HCT116 (cell line): Measurements from ENCODE around the gene KRT39. TPM values are rescaled to one million over a fixed set of nuclear protein-coding genes. Genes with fewer than 3 reads are reported as not detected.
A peak's percentile ranks its signal among the peaks of the same experiment; 100 is the strongest.

Source experiments
- ATAC-seq: fragments of 200-7000 bp; cut with Tn5 transposase; 2 replicates; pipeline ENCODE4 v1.9.1; 2020; ENCODE audit warnings: mild to moderate bottlenecking, moderate library complexity
- BruUV-seq: library from RNA; stranded (reverse); fragments of 400-500 nt; replicated peaks from 2 replicates; lab custom pipeline; 2021; lab: Mats Ljungman, UMichigan
- CTCF ChIA-PET: fragments of 300-600 bp; sonication (Branson Sonifier 250); formaldehyde crosslinking; loops from one replicate; lab custom pipeline; 2021; ENCODE audit warnings: antibody characterized with exemption; lab: Charles Lee
- POLR2A ChIA-PET: fragments of 300-600, 350-600 bp; sonication (Branson Sonifier 250); formaldehyde crosslinking; loops from one replicate; lab custom pipeline; 2021; ENCODE audit warnings: antibody characterized with exemption; lab: Charles Lee
- RAD21 ChIA-PET, 2 experiments: fragments of 300-600 bp; sonication (Branson Sonifier 250); formaldehyde crosslinking; loops; one replicate each; lab custom pipeline; 2023; ENCODE audit warnings: low total read pairs in 2 of 2; ENCODE audit not compliant: uncharacterized antibody in 2 of 2, unreplicated experiment in 2 of 2, low non-redundant PET in 1 of 2; lab: Charles Lee
- DNase-seq: peaks from one replicate; pipeline ENCODE4 v3.0.0-alpha.2; 2010; ENCODE audit warnings: low read depth, low spot score
- H2AFZ ChIP-seq: fragments of 200-600 bp; shearing (Covaris generic), sonication (generic); 2 replicates; pipeline ENCODE4 v1.6.1; 2017; ENCODE audit warnings: low read depth, mixed run types, mixed read lengths, antibody characterized with exemption, low read length; ENCODE audit not compliant: poor library complexity, severe bottlenecking
- H3K27ac ChIP-seq: 2 replicates; pipeline ENCODE4 v1.5.1; 2012; ENCODE audit warnings: low read depth, low read length
- H3K27me3 ChIP-seq: fragments of 200-600 bp; sonication (generic); 2 replicates; pipeline ENCODE4 v1.6.1; 2016; ENCODE audit warnings: mixed run types, low read length, mixed read lengths; ENCODE audit not compliant: insufficient read depth
- H3K36me3 ChIP-seq, 2 experiments: fragments of 200-500 bp in 1 of 2; fragments of 200-600 bp in 1 of 2; sonication (Bioruptor generic) in 1 of 2; sonication (generic) in 1 of 2; 2 replicates each; pipeline versions ENCODE4 v1.5.1 to v1.6.1; 2014 to 2016; ENCODE audit warnings: low read length in 2 of 2, inconsistent platforms in 1 of 2, mixed read lengths in 1 of 2, mixed run types in 1 of 2; ENCODE audit not compliant: insufficient read depth in 2 of 2, control insufficient read depth in 1 of 2
- H3K4me1 ChIP-seq, 2 experiments: fragments of 200-600 bp in 1 of 2; sonication (generic) in 1 of 2; 2 replicates each; pipeline versions ENCODE4 v1.5.1 to v1.6.1; 2012 to 2017; ENCODE audit warnings: low read length in 2 of 2, inconsistent platforms in 1 of 2, mild to moderate bottlenecking in 1 of 2, mixed read lengths in 1 of 2, mixed run types in 1 of 2, moderate library complexity in 1 of 2; ENCODE audit not compliant: insufficient read depth in 2 of 2, control insufficient read depth in 1 of 2
- H3K4me2 ChIP-seq: fragments of 200-600 bp; sonication (generic); 2 replicates; pipeline ENCODE4 v1.6.1; 2017; ENCODE audit warnings: mixed run types, low read length, mixed read lengths
- H3K4me3 ChIP-seq, 2 experiments: fragments of 200-600 bp in 1 of 2; sonication (generic) in 1 of 2; replicated peaks in 1 of 2; 2 replicates each; pipeline ENCODE4 v1.5.1; 2011 to 2016; ENCODE audit warnings: low read length in 2 of 2, control low read depth in 1 of 2, low read depth in 1 of 2, mild to moderate bottlenecking in 1 of 2, mixed read lengths in 1 of 2, mixed run types in 1 of 2
- H3K79me2 ChIP-seq: fragments of 200-600 bp; sonication (generic); 2 replicates; pipeline ENCODE4 v1.6.1; 2017; ENCODE audit warnings: mild to moderate bottlenecking, mixed run types, low read length, moderate library complexity, mixed read lengths; ENCODE audit not compliant: insufficient read depth
- H3K9ac ChIP-seq: fragments of 200-600 bp; sonication (generic); 2 replicates; pipeline ENCODE4 v1.6.1; 2016; ENCODE audit warnings: low read length, mixed read lengths
- H3K9me2 ChIP-seq: fragments of 200-600 bp; sonication (generic), shearing (Covaris generic); 2 replicates; pipeline ENCODE4 v1.6.1; 2017; ENCODE audit warnings: mixed run types, mild to moderate bottlenecking, moderate library complexity; ENCODE audit not compliant: insufficient read depth
- H3K9me3 ChIP-seq, 2 experiments: fragments of 200-500 bp in 1 of 2; fragments of 200-600 bp in 1 of 2; sonication (Bioruptor generic) in 1 of 2; sonication (generic) in 1 of 2; 2 replicates each; pipeline ENCODE4 v1.6.1; 2014 to 2017; ENCODE audit warnings: low read length in 2 of 2, mixed read lengths in 2 of 2, inconsistent platforms in 1 of 2, low read depth in 1 of 2, mild to moderate bottlenecking in 1 of 2, mixed run types in 1 of 2, moderate library complexity in 1 of 2; ENCODE audit not compliant: control insufficient read depth in 1 of 2, insufficient read depth in 1 of 2
- H4K20me1 ChIP-seq: fragments of 200-600 bp; sonication (generic), shearing (Covaris generic); 2 replicates; pipeline ENCODE4 v1.6.1; 2017; ENCODE audit warnings: mixed run types, mild to moderate bottlenecking, moderate library complexity; ENCODE audit not compliant: insufficient read depth
- CEBPB ChIP-seq: IDR thresholded peaks from 2 replicates; pipeline ENCODE4 v1.6.1; 2012; ENCODE audit warnings: low read depth
- EGR1 ChIP-seq: IDR thresholded peaks from 2 replicates; pipeline ENCODE4 v1.6.1; 2012; ENCODE audit warnings: low read depth
- EZH2 ChIP-seq: fragments of 200-600 bp; sonication (generic); IDR thresholded peaks from 2 replicates; pipeline ENCODE4 v1.6.1; 2017; ENCODE audit warnings: antibody characterized with exemption, mixed run types
- JUND ChIP-seq: IDR thresholded peaks from 2 replicates; pipeline ENCODE4 v1.6.1; 2012
- POLR2A ChIP-seq: IDR thresholded peaks from 2 replicates; pipeline ENCODE4 v1.7.0; 2011; ENCODE audit warnings: borderline replicate concordance; ENCODE audit not compliant: insufficient read depth, insufficient read length; ENCODE audit errors: extremely low read depth
- POLR2AphosphoS5 ChIP-seq: IDR thresholded peaks from 2 replicates; pipeline ENCODE4 v1.6.1; 2011; ENCODE audit warnings: mild to moderate bottlenecking, low read depth, low read length, moderate library complexity
- RAD21 ChIP-seq: IDR thresholded peaks from 2 replicates; pipeline ENCODE4 v1.6.1; 2012; ENCODE audit warnings: low read depth, mild to moderate bottlenecking
- SIN3A ChIP-seq: IDR thresholded peaks from 2 replicates; pipeline ENCODE4 v1.6.1; 2012; ENCODE audit warnings: low read depth
- SP1 ChIP-seq: IDR thresholded peaks from 2 replicates; pipeline ENCODE4 v1.6.1; 2012; ENCODE audit warnings: low read depth
- SRF ChIP-seq: IDR thresholded peaks from 2 replicates; pipeline ENCODE4 v1.6.1; 2012; ENCODE audit warnings: low read depth
- ZFX ChIP-seq: fragments of 450-650 bp; IDR thresholded peaks from 2 replicates; pipeline ENCODE4 v1.6.1; 2017
- intact Hi-C: fragments of 100-400 bp; cut with micrococcal nuclease; formaldehyde crosslinking; loops from 2 replicates; pipeline ENCODE4 v1.10.0; 2022
- total RNA-seq: library from RNA; stranded (reverse); gene quantifications from one replicate; pipeline ENCODE4 v1.2.1, GENCODE V29; 2021; ENCODE audit not compliant: unreplicated experiment
- TF ChIP-seq, protein P1 (sequence below): IDR thresholded peaks from 2 replicates; pipeline ENCODE4 v1.6.1; 2012

Gene KRT39
- total RNA-seq, 1 experiment from 2014 or later: not detected

GRCh38 chr17:40910441-40910841 lies 56.3 kb downstream of the KRT39 start:
- H3K9me2 ChIP-seq: no peaks in the 10 kb centered on the region
- intact Hi-C loops: no loop called here
- peak overlapping the region; percentile 55 for H3K9ac ChIP-seq
- CTCF ChIA-PET: interaction anchor here (0.6 to 3.5 kb wide), 6 partner anchors 221 to 639 kb away, joined by 3 to 20 read pairs (median 9); no protein-coding TSS in a partner anchor
- no peak overlapping the region for H2AFZ ChIP-seq
- no TSS peak for BruUV-seq
- H3K4me1 ChIP-seq: peaks cover 57 to 69% of the 10 kb centered on the region in 2 experiments
- POLR2A ChIA-PET: interaction anchor here (1.0 to 1.7 kb wide), 3 partner anchors 412 to 618 kb away, joined by 3 to 7 read pairs (median 3); partner anchors contain the start of gene KRT19
- H3K79me2 ChIP-seq: no peaks in the 10 kb centered on the region
- peak overlapping the region; percentile 77 for H3K27ac ChIP-seq
- TF ChIP-seq SP1 (0 out of 2 replicates have a peak, but pooled peaks have one; percentile 18), JUND (no peak), ZFX (no peak), RAD21 (0 out of 2 replicates have a peak, but pooled peaks have one; percentile 5), SRF (no peak), EGR1 (no peak), EZH2 (no peak), POLR2AphosphoS5 (no peak), POLR2A (no peak), SIN3A (no peak)
- TF ChIP-seq, protein P1, sequence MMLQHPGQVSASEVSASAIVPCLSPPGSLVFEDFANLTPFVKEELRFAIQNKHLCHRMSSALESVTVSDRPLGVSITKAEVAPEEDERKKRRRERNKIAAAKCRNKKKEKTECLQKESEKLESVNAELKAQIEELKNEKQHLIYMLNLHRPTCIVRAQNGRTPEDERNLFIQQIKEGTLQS: no peak
- TF ChIP-seq, all 23 proteins: peak for 2
- DNase-seq (no peak), ATAC-seq (no peak)
- H3K36me3 ChIP-seq: no peaks in the 10 kb centered on the region; a peak in 1 of 4 replicates
- no peaks in the 10 kb centered on the region for H4K20me1 ChIP-seq
- no peaks in the 10 kb centered on the region for H3K27me3 ChIP-seq
- H3K4me2 ChIP-seq: peak overlapping the region; percentile 47; the same call in 1 of the 2 replicates
- H3K4me3 ChIP-seq: no peak overlapping the region
- no peaks in the 10 kb centered on the region for H3K9me3 ChIP-seq
- RAD21 ChIA-PET: interaction anchor here (1.8 to 2.5 kb wide), 2 partner anchors 493 to 753 kb away, joined by 5 to 7 read pairs; no protein-coding TSS in a partner anchor

DNA sequence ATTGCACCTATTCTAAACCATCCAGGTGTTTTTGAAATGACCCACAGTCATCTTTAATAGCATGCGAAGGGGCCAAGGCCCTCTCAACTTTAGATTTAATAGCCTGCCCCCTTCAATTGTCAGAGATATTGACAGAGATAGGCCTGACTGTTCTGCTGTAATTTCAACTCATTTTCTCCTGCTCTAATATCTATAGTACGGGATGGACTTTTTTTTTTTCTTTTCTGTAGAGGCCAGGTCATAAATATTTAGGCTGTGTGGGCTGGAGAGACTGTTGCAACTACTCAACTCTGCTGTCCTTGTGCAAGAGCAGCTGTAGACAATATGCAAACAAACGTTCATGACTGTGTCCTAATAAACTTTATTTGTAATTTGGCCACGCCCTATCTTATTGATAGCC lies 57.0 kb downstream of the KRT39 start:
- peak overlapping the region; percentile 55 for H3K9ac ChIP-seq
- ChIA-PET RAD21 (interaction anchor here (0.7 to 2.5 kb wide), 4 partner anchors 54 to 753 kb away, joined by 3 to 7 read pairs (median 4); no protein-coding TSS in a partner anchor), POLR2A (interaction anchor here (1.0 to 1.7 kb wide), 3 partner anchors 412 to 618 kb away, joined by 3 to 7 read pairs (median 3); partner anchors contain the start of gene KRT19), CTCF (interaction anchor here (0.7 to 3.5 kb wide), 9 partner anchors 12 to 639 kb away, joined by 3 to 20 read pairs (median 6); no protein-coding TSS in a partner anchor)
- BruUV-seq: TSS peak; percentile 61
- no peaks in the 10 kb centered on the region for H3K9me2 ChIP-seq
- no peaks in the 10 kb centered on the region for H3K79me2 ChIP-seq
- H3K9me3 ChIP-seq: no peaks in the 10 kb centered on the region
- peak overlapping the region; percentile 77 for H3K27ac ChIP-seq
- H3K4me3 ChIP-seq: no peak overlapping the region
- ATAC-seq: peak; percentile 58
- peak; percentile 56 for TF ChIP-seq CEBPB
- no peak for TF ChIP-seq POLR2A
- H3K4me2 ChIP-seq: peak overlapping the region; percentile 47
- no peak for DNase-seq
- intact Hi-C loops: loop anchor here (1.0 to 5.0 kb wide), 12 partner anchors 53 to 753 kb away; partner anchors contain the start of gene KRT19
- H4K20me1 ChIP-seq: no peaks in the 10 kb centered on the region
- H3K36me3 ChIP-seq: no peaks in the 10 kb centered on the region; a peak in 1 of 4 replicates
- H2AFZ ChIP-seq: no peak overlapping the region
- peaks cover 57 to 69% of the 10 kb centered on the region in 2 experiments for H3K4me1 ChIP-seq
- H3K27me3 ChIP-seq: no peaks in the 10 kb centered on the region
